ENCODE results near the gene GNB1L.

The GNB1L gene

GRCh38 chr22:19863571-19863970 lies 8.9 kb upstream of the GNB1L start:
- DNase-seq (ENCODE audit: low read depth, low spot score) = no peak

GRCh38 chr22:19862619-19863246 lies 8.1 kb upstream of the GNB1L start:
- no peak for DNase-seq (ENCODE audit: low read depth, low spot score)

GRCh38 chr22:19859861-19860510 lies 5.3 kb upstream of the GNB1L start:
- DNase-seq (ENCODE audit: low read depth, low spot score) = no peak

- no peak for DNase-seq (ENCODE audit: low read depth, low spot score)
Measured at GRCh38 chr22:19857382-19857781, 2.7 kb upstream of the GNB1L start.

- DNase-seq (ENCODE audit: low read depth, low spot score) = peak; percentile 67
Measured at GRCh38 chr22:19855504-19856409, 1.1 kb upstream of the GNB1L start.

- DNase-seq (ENCODE audit: low read depth, low spot score) = no peak
Measured at GRCh38 chr22:19853879-19854777, 546 bp downstream of the GNB1L start.

- DNase-seq (ENCODE audit: low read depth, low spot score) = no peak
Measured at GRCh38 chr22:19853058-19853878, 1.4 kb downstream of the GNB1L start.

GRCh38 chr22:19852177-19852781 lies 2.4 kb downstream of the GNB1L start:
- no peak for DNase-seq (ENCODE audit: low read depth, low spot score)

- DNase-seq (ENCODE audit: low read depth, low spot score) = no peak
Measured at GRCh38 chr22:19851291-19852176, 3.1 kb downstream of the GNB1L start.

- DNase-seq (ENCODE audit: low read depth, low spot score) = no peak
Measured at GRCh38 chr22:19850763-19851109, 3.9 kb downstream of the GNB1L start.

- DNase-seq (ENCODE audit: low read depth, low spot score) = no peak
Measured at GRCh38 chr22:19849835-19850762, 4.6 kb downstream of the GNB1L start.

GRCh38 chr22:19848298-19849224 lies 6.1 kb downstream of the GNB1L start:
- no peak for DNase-seq (ENCODE audit: low read depth, low spot score)

GRCh38 chr22:19847345-19847632 lies 7.4 kb downstream of the GNB1L start:
- no peak for DNase-seq (ENCODE audit: low read depth, low spot score)

GRCh38 chr22:19846620-19847344 lies 7.9 kb downstream of the GNB1L start:
- no peak for DNase-seq (ENCODE audit: low read depth, low spot score)

- no peak for DNase-seq (ENCODE audit: low read depth, low spot score)
Measured at GRCh38 chr22:19845054-19845722, 9.5 kb downstream of the GNB1L start.

Data from astrocyte of the hippocampus (primary cell).